Activated CD8-positive, alpha-beta memory T cell treated with anti-CD3 and anti-CD28 coated beads for 1 hour (primary cell): ENCODE data around the gene TIGIT.

ENCODE experiments used
- DNase-seq, 2 donors: peaks; one replicate each; pipeline ENCODE4 v3.0.0-alpha.2; 2020; ENCODE audit warnings: low read depth in 1 of 2; ENCODE audit errors: extremely low read depth in 1 of 2

The TIGIT gene

GRCh38 chr3:114308830-114309229 lies 15.0 kb downstream of the TIGIT start:
- DNase-seq = no peak

GRCh38 chr3:114310695-114311094 lies 16.9 kb downstream of the TIGIT start:
- DNase-seq = no peak

- DNase-seq = no peak
These were observed 19.6 kb downstream of the TIGIT start for GRCh38 chr3:114313426-114313825.

DNA sequence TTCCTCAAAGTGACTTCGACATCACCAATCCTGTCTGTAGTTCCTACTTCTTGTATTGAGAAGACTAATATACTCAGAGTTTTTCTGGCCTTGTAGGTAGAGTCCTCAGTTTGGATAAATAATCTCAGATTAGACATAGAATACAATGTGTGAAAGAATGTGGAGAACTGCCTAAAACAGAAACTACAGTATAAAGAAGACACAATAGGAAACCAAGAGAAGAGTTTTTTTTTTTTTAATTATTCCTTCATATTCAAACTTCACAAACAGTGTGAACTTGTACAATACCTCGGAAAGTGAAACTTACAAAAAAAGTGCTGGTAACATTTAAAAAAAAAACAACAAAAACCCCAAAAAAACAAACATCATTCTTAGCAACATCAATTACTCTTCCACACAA lies 20.5 kb downstream of the TIGIT start:
- DNase-seq = no peak

- DNase-seq = no peak
These were observed 24.5 kb downstream of the TIGIT start for GRCh38 chr3:114318295-114318694.

- DNase-seq = no peak
These were observed 25.6 kb downstream of the TIGIT start for GRCh38 chr3:114319453-114319852.

DNA sequence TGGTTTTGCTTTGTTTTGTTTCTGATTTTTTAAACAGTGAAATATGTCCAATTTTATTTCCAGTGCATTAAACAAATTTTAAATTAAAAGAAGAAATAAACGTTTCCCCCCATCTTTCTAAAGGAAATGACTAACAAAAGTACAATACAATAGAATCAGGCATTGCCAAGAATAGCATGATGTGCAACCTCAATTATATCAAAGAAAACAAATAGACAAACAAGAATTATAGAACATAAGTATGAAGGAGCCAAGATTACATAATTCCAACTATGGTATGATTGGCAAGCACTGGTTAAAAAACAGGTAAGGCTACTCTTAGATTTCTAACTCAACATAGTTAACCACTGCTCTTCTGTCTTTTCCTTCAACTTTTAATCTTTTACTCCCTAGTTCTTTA lies 26.4 kb downstream of the TIGIT start:
- no peak for DNase-seq

GRCh38 chr3:114323546-114324254 lies 29.9 kb downstream of the TIGIT start:
- DNase-seq = no peak

GRCh38 chr3:114327665-114328064 lies 33.8 kb downstream of the TIGIT start:
- DNase-seq = no peak

DNA sequence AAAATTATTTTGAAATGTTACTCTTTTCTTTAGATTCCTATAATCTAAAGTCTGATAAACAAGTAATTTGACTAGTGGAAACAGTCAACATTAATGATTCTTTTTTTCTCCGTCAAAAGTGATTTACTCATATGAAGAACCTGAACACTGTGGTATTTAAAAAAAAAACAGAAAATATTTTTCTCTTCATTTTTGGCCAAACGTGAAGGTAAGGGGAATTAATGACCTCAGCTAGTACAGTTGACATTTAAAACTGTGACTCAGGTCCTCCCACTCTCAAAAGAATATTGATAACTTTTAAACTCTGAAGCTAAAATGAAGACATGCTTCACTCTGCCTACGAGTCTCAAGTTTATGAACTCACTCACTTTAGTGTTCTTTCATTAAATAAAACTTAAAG lies 34.5 kb downstream of the TIGIT start:
- DNase-seq = no peak

- no peak for DNase-seq
These were observed 36.0 kb downstream of the TIGIT start for GRCh38 chr3:114329823-114330222.

DNA sequence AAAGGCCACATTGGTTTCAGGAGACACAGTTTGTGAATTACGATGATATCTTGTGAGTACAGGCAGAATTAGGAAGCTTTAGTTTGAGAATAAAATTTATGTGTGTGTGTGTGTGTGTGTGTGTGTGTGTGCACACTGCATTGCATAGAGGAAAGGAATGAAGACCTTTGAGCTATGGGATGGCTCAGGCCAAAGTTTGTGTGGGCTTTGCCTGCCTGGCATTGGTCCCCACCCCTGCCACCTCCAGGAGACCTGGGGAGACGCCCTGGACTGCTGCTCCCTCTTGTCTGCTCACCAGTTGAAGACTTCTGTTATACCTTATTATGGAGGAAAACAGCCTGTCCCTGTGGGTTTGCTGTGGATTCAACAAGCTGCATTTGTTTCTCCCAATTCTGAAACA lies 37.2 kb downstream of the TIGIT start:
- DNase-seq = no peak

DNA sequence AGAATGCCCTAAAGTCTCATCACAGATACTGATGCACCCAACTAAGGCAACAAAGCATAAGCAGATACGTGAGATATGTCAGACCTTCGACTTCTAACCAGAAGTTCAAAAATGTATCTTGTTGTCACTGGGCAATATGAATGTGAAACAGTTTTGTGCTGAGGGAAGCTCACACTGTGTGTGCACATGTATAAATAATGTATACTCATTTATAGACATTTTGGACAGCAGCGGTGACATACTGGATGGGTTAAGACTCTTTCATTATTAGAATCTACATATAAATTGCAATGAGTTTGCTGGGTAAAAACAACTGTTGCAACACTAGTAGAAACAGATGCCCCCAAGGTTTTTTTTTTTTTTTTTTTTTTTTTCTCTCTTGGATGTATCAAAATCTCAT lies 37.9 kb downstream of the TIGIT start:
- DNase-seq = no peak

DNA sequence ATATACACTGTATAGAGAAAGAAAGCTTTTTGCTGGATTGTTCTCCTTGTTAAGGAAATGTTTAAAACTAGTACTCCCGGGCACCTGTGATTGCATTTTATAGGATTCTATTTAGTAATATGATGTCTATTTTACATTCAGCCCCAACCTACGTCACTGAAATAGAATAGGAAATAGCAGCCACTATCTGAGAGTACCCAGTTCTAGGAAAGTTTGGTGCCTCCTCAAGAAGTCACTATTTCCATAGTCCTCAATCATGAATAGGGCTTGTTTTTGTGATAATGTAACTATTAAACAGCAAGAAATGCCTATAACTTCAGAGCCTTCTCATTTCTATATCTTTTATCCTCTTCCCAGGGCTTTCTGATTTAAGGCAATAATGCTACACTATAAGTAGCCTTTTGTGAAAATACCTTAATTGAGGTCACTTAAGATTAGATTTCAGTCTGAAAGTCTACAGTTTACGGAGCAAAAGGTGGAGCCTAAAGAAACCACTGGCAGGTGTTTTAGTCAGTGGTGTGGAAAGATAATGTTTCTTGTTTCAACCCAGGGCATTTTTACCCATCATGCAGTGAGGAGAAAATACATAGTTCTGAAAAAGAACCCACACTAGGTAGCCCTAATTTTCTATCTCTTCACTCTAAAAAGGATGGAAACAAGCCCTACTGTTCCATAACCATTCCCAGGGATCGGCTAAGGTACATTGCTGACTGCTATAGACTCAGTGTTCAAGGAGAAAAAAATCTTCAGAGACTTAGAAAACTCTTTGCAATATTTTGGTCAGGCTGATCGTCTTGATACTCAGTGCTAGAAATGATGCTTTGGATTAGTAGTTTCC lies 38.7 kb downstream of the TIGIT start:
- DNase-seq = no peak

GRCh38 chr3:114333180-114333922 lies 39.5 kb downstream of the TIGIT start:
- DNase-seq = no peak

GRCh38 chr3:114333923-114334240 lies 40.1 kb downstream of the TIGIT start:
- DNase-seq = no peak

GRCh38 chr3:114336122-114336697 lies 42.4 kb downstream of the TIGIT start:
- no peak for DNase-seq

DNA sequence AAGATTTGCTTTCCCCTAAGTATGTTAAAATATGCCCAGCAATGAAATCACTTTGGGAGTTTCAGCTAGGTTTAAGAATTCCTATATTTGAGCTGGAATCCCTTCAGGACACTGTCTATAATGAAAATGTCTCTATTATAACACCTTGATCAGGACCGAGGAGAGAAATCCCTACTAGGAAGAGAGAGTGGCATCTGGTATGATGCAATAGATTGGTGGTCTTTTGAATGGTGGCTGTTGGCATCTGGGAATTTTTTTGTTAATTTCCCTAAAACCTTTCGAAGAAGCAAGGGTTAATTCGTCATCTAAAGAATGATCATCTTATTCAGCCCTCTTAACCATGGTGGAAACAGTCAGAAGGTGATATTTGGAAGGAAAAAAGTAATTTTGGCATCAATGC lies 43.0 kb downstream of the TIGIT start:
- DNase-seq = no peak

GRCh38 chr3:114338651-114339357 lies 45.0 kb downstream of the TIGIT start:
- no peak for DNase-seq

- no peak for DNase-seq
These were observed 50.7 kb downstream of the TIGIT start for GRCh38 chr3:114344492-114344891.

DNA sequence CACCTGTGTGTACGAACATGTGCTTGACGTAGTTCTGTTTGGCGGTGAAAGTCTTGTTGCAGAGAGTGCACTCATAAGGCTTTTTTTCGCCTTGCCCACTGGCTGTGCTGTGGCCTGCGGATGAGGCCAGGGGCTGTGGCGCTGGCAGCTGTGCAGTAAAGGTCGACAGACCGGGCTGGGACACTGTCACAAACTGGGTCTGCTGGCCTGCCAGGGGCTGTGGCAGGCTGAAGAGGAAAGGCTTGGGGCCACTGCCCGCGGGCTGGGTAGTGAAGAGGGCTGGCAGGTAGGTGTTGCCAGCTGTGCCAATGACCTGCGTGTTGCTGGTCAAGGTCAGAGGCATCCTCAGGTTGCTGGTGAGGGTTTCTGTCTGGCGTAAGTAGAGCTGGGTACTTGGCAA lies 56.4 kb downstream of the TIGIT start:
- no peak for DNase-seq
